Cardiac septum (tissue), 1 donor: ENCODE measurements around the gene OR2S2. TPM values are rescaled to one million over a fixed set of nuclear protein-coding genes. Genes with fewer than 3 reads are reported as not detected.
"Not testable (repeated sequence)": the region's sequence is repeated elsewhere in the genome, so short reads cannot be mapped to it uniquely, and the experiment has no call there.

ENCODE experiments used
- DNase-seq: peaks from one replicate; pipeline ENCODE4 v3.0.0-alpha.2; 2020; ENCODE audit warnings: low spot score
- intact Hi-C: fragments of 100-400 bp; cut with DNase I; formaldehyde crosslinking; loops from one replicate; pipeline ENCODE4 v1.14.0; 2022
- long read RNA-seq: library from polyadenylated mRNA; unstranded; transcript quantifications from one replicate; pipeline ENCODE4 v2.0.0, GENCODE V29; 2021
- total RNA-seq: library from RNA; stranded (reverse); fragmentation: NEBNext Ultra II Directional; extraction: Animal tissue kit (Norgen Biotek cat#: 25700); gene quantifications from one replicate; pipeline ENCODE4 v1.2.1, GENCODE V29; 2021
- donor health status: DM: no; HTN: no; CAD: no.

Gene OR2S2
- not detected for total RNA-seq
- long read RNA-seq = 0 reads

GRCh38 chr9:35958104-35958837, at the start of gene OR2S2:
Gene OR2S2 (minus strand): TSS chr9:35958154. CDS start chr9:35958098, 56 bp downstream.
- intact Hi-C loops = loop anchor here (2.0 to 10.0 kb wide), 2 partner anchors 65 to 207 kb away; partner anchors contain the start of gene CCIN
- DNase-seq = no peak

- DNase-seq = no peak
- intact Hi-C loops = no loop called here
These were observed 49.4 kb upstream of the OR2S2 start for GRCh38 chr9:36007316-36007708.

- DNase-seq = no peak
- intact Hi-C loops = no loop called here
These were observed 48.8 kb upstream of the OR2S2 start for GRCh38 chr9:36006549-36007315.

- DNase-seq = no peak
- intact Hi-C loops = no loop called here
These were observed 47.9 kb upstream of the OR2S2 start for GRCh38 chr9:36005891-36006290.

GRCh38 chr9:35998333-35998732, 40.4 kb upstream of the OR2S2 start:
- DNase-seq = no peak
- intact Hi-C loops = no loop called here

- intact Hi-C loops, DNase-seq: not testable (repeated sequence)
These were observed 39.1 kb upstream of the OR2S2 start for GRCh38 chr9:35997016-35997415.

GRCh38 chr9:35996358-35996970, 38.5 kb upstream of the OR2S2 start:
- DNase-seq = no peak
- intact Hi-C loops = no loop called here

GRCh38 chr9:35994959-35995358, 37.0 kb upstream of the OR2S2 start:
- no peak for DNase-seq
- intact Hi-C loops = no loop called here

GRCh38 chr9:35993976-35994720, 36.2 kb upstream of the OR2S2 start:
- DNase-seq = no peak
- intact Hi-C loops = no loop called here

GRCh38 chr9:35993136-35993535, 35.2 kb upstream of the OR2S2 start:
- intact Hi-C loops, DNase-seq: not testable (repeated sequence)

GRCh38 chr9:35990155-35990554, 32.2 kb upstream of the OR2S2 start:
- intact Hi-C loops = no loop called here
- DNase-seq = no peak

GRCh38 chr9:35984021-35984420, 26.1 kb upstream of the OR2S2 start:
- no peak for DNase-seq
- intact Hi-C loops = no loop called here

- intact Hi-C loops = no loop called here
These were observed 23.7 kb upstream of the OR2S2 start for GRCh38 chr9:35981699-35982098.

GRCh38 chr9:35980289-35981011, 22.5 kb upstream of the OR2S2 start:
- no peak for DNase-seq
- intact Hi-C loops = no loop called here

More at GRCh38 chr9:35981699-35982098, 23.7 kb upstream of the OR2S2 start:
- no peak for DNase-seq

GRCh38 chr9:35978792-35979191, 20.8 kb upstream of the OR2S2 start:
- intact Hi-C loops = no loop called here
- DNase-seq = no peak

GRCh38 chr9:35976726-35977125, 18.8 kb upstream of the OR2S2 start:
- DNase-seq = no peak
- intact Hi-C loops = no loop called here

- intact Hi-C loops = no loop called here
- no peak for DNase-seq
These were observed 16.8 kb upstream of the OR2S2 start for GRCh38 chr9:35974800-35975199.

- DNase-seq = no peak
- intact Hi-C loops = no loop called here
These were observed 14.1 kb upstream of the OR2S2 start for GRCh38 chr9:35972093-35972492.

GRCh38 chr9:35967042-35967441, 9.1 kb upstream of the OR2S2 start:
- no peak for DNase-seq
- intact Hi-C loops = no loop called here
